Heart right ventricle (tissue), 16 donors: ENCODE data around the gene CRYM. TPM values are rescaled to one million over a fixed set of nuclear protein-coding genes. Genes with fewer than 3 reads are reported as not detected.

Experiments used
- ATAC-seq, 8 donors: fragments of 200-7000 bp; cut with Tn5 transposase; one replicate each; pipeline ENCODE4 v1.9.1; 2020; ENCODE audit warnings: mild to moderate bottlenecking in 8 of 8, moderate library complexity in 8 of 8, moderate number of reproducible peaks in 1 of 8
- DNase-seq, 2 donors: peaks; one replicate each; pipeline ENCODE4 v3.0.0-alpha.2; 2020
- H3K27ac ChIP-seq, 10 donors: fragments of 200-600 bp; sonication (generic) in 2 of 10; one replicate each; pipeline versions ENCODE4 v1.5.0 to v1.8.0; 2020 to 2022; ENCODE audit warnings: mild to moderate bottlenecking in 3 of 10
- H3K27me3 ChIP-seq, 7 donors: fragments of 200-600 bp; one replicate each; pipeline ENCODE4 v1.8.0; 2021 to 2022; ENCODE audit warnings: mild to moderate bottlenecking in 2 of 7
- H3K36me3 ChIP-seq, 9 donors: fragments of 200-600 bp; sonication (generic) in 1 of 9; one replicate each; pipeline versions ENCODE4 v1.5.0 to v1.8.0; 2020 to 2022; ENCODE audit warnings: mild to moderate bottlenecking in 2 of 9
- H3K4me1 ChIP-seq, 9 donors: fragments of 200-600 bp; sonication (generic) in 1 of 9; one replicate each; pipeline versions ENCODE4 v1.5.0 to v1.8.0; 2020 to 2022; ENCODE audit warnings: mild to moderate bottlenecking in 4 of 9
- H3K4me3 ChIP-seq, 10 donors: fragments of 200-600 bp; sonication (generic) in 2 of 10; one replicate each; pipeline versions ENCODE4 v1.5.0 to v1.8.0; 2020 to 2022; ENCODE audit warnings: mild to moderate bottlenecking in 7 of 10, moderate library complexity in 2 of 10
- H3K9me3 ChIP-seq, 11 donors: fragments of 200-600 bp in 10 of 11; sonication (generic) in 2 of 11; one replicate each; pipeline versions ENCODE4 v1.5.0 to v1.8.0; 2013 to 2022; ENCODE audit warnings: mild to moderate bottlenecking in 2 of 11, control low read depth in 1 of 11, moderate library complexity in 1 of 11
- CTCF ChIP-seq, 9 donors: fragments of 200-600 bp; sonication (generic) in 2 of 9; IDR thresholded peaks; one replicate each; pipeline versions ENCODE4 v1.5.0 to v1.8.0; 2021 to 2022; ENCODE audit warnings: antibody characterized with exemption in 9 of 9, mild to moderate bottlenecking in 5 of 9, moderate library complexity in 1 of 9
- WGBS, 2 donors: extraction: QIAGEN DNeasy Blood & Tissue Kit; methylation state at CpG; one replicate each; pipeline ENCODE4 v1.1.7; 2013; ENCODE audit warnings: inconsistent platforms in 1 of 2; 5-methylcytosine and 5-hydroxymethylcytosine counted together
- intact Hi-C, 10 donors: fragments of 100-400 bp; cut with DNase I; formaldehyde crosslinking; loops; one replicate each; pipeline versions ENCODE4 v1.11.1 to v1.14.2; 2022
- polyA plus RNA-seq, 2 donors: library from polyadenylated mRNA; stranded (reverse); fragments of 200-250 nt; gene quantifications; one replicate each; pipeline ENCODE4 v1.2.3, GENCODE V29; 2013
- total RNA-seq, 10 donors: library from RNA; stranded (reverse); fragmentation: NEBNext Ultra II Directional in 3 of 10; extraction: Animal tissue kit (Norgen Biotek cat#: 25700) in 3 of 10; gene quantifications; one replicate each; pipeline versions ENCODE4 v1.2.1 to v1.2.4, GENCODE V29; 2021 to 2023
- donor health status: Arrhythmogenic right ventricular cardiomyopathy.
- donor health status: ischemic (EF 13 %, LVEDD 7.1; RV severe dilation, severe dysfunction).
- donor health status: healthy with polysubstance abuse.
- donor health status: DM: no; HTN: yes; CAD: no.
- donor health status: DM: no; HTN: no; CAD: no.
- donor health status: ischemic (EF 25% LVEDD 6.9; RV normal size, moderate dysfunction).
- donor health status: ischemic (EF 25% LVEDD 5.7; RV mildly dilated, moderate dysfunction).
- donor health status: healthy.
- donor health status: DM: yes; HTN: yes; CAD: no.
- donor health status: Ischemic cardiomyopathy.
- donor health status: ischemic (EF 35%, LVEDD 5.7; RV mildly dilated, moderate dysfunction).
- donor health status: nonischemic (EF 11% LVEDD 7.7; RV severe dilation, severe dysfunction).
- donor health status: DM: yes; HTN: yes; CAD: no.
- donor health status: PGD.
- donor health status: ischemic (EF 29% LVEDD 5.4; RV normal size, mild dysfunction).
- donor health status: nonischemic (EF 23%, LVEDD 6.1; RV moderate dilation, normal function).

Gene CRYM
- total and polyA plus RNA-seq, 12 donors, result 31.9 to 265 (median 143) TPM

- 43 to 46% methylated on average over 4 of the region's 4 CpGs for WGBS, 2 donors
Observed at GRCh38 chr16:21239646-21240045, 38.4 kb downstream of the CRYM start.

GRCh38 chr16:21236831-21237230 is 41.3 kb downstream of the CRYM start:
- ATAC-seq, result no peak
- no peak for DNase-seq
- Histone ChIP-seq H3K9me3 (no peaks in the 10 kb centered on the region), H3K4me3 (no peak overlapping the region), H3K4me1 (no peaks in the 10 kb centered on the region), H3K36me3 (no peaks in the 10 kb centered on the region), H3K27me3 (peaks cover 0 to 8% (median 5%) of the 10 kb centered on the region in 7 donors), H3K27ac (no peak overlapping the region)
- intact Hi-C loops, result no loop called here
- TF ChIP-seq CTCF (IDR thresholded peaks at IDR 0.05), result no peak
- WGBS, 2 donors, result 71 to 79% methylated on average over 5 of the region's 5 CpGs

More at GRCh38 chr16:21239646-21240045, 38.4 kb downstream of the CRYM start:
- no peak for ATAC-seq
- H3K27me3 ChIP-seq, result peaks cover 0 to 5% (median 0%) of the 10 kb centered on the region in 7 donors
- H3K9me3 ChIP-seq, result no peaks in the 10 kb centered on the region
- H3K4me1 ChIP-seq, result peaks cover 0 to 3% (median 0%) of the 10 kb centered on the region in 9 donors
- H3K27ac ChIP-seq, result no peak overlapping the region
- no peaks in the 10 kb centered on the region for H3K36me3 ChIP-seq
- no peak overlapping the region for H3K4me3 ChIP-seq
- no peak for DNase-seq
- intact Hi-C loops, result no loop called here
- TF ChIP-seq CTCF (IDR thresholded peaks at IDR 0.05), result no peak

- H3K4me3 ChIP-seq, result no peak overlapping the region
- intact Hi-C loops, result no loop called here
- H3K27ac ChIP-seq, result no peak overlapping the region
- DNase-seq (no peak), ATAC-seq (no peak)
- no peaks in the 10 kb centered on the region for H3K4me1 ChIP-seq
- no peaks in the 10 kb centered on the region for H3K9me3 ChIP-seq
- H3K36me3 ChIP-seq, result no peaks in the 10 kb centered on the region
- 74 to 78% methylated on average over 3 of the region's 3 CpGs for WGBS, 2 donors
- H3K27me3 ChIP-seq, result peaks cover 0 to 19% (median 7%) of the 10 kb centered on the region in 7 donors
- no peak for TF ChIP-seq CTCF (IDR thresholded peaks at IDR 0.05)
Observed at GRCh38 chr16:21235199-21235585, 42.9 kb downstream of the CRYM start.

- Histone ChIP-seq H3K4me3 (no peak within 1 kb of the TSS), H3K36me3 (no peaks in the 10 kb centered on the region), H3K4me1 (no peaks in the 10 kb centered on the region), H3K27ac (no peak within 1 kb of the TSS), H3K27me3 (peaks cover 0 to 26% (median 7%) of the 10 kb centered on the region in 7 donors), H3K9me3 (no peaks in the 10 kb centered on the region)
- 82 to 85% methylated on average over 11 of the region's 11 CpGs for WGBS, 2 donors
- intact Hi-C loops, result no loop called here
- ATAC-seq (no peak), DNase-seq (no peak)
- no peak for TF ChIP-seq CTCF (IDR thresholded peaks at IDR 0.05)
Observed at GRCh38 chr16:21233521-21234150, 44.5 kb downstream of the CRYM start, which contains the start of gene ANKS4B. TSS of gene ANKS4B (plus strand) at chr16:21233699. CDS start at chr16:21233738, 39 bp downstream.
